ENCODE measurements around the gene TMEM52.

- TF ChIP-seq CTBP1 (IDR thresholded peaks at IDR 0.05; ENCODE audit: borderline replicate concordance) (no peak), LEF1 (IDR thresholded peaks at IDR 0.05; ENCODE audit: borderline replicate concordance) (no peak), SUZ12 (IDR thresholded peaks at IDR 0.05) (no peak), SP1 (IDR thresholded peaks at IDR 0.05) (no peak), TARDBP (IDR thresholded peaks at IDR 0.05) (no peak), FOXA1 (IDR thresholded peaks at IDR 0.05) (no peak), FOXM1 (IDR thresholded peaks at IDR 0.05; ENCODE audit: borderline replicate concordance) (no peak), NFRKB (IDR thresholded peaks at IDR 0.05) (no peak), ZNF384 (IDR thresholded peaks at IDR 0.05) (peak; percentile 66), FOXK2 (IDR thresholded peaks at IDR 0.05) (no peak), BHLHE40 (IDR thresholded peaks at IDR 0.05; ENCODE audit: borderline replicate concordance) (no peak), ELF4 (IDR thresholded peaks at IDR 0.05) (no peak), ARNT (IDR thresholded peaks at IDR 0.05) (no peak), L3MBTL2 (conservative IDR thresholded peaks at IDR 0.05) (no peak)
These were observed 29.9 kb downstream of the TMEM52 start for GRCh38 chr1:1889090-1889750.

All from HEK293T (cell line).